GF-D8 (cell line): ENCODE results near the gene SCGB1D4.
A peak's percentile ranks its signal among the peaks of the same experiment; 100 is the strongest.
"Not testable (repeated sequence)": the region's sequence is repeated elsewhere in the genome, so short reads cannot be mapped to it uniquely, and the experiment has no call there.

Source experiments
- DNase-seq: peaks from one replicate; lab custom pipeline; 2025; lab: John Stamatoyannopoulos, UW

Gene SCGB1D4

GRCh38 chr11:62298975-62299374 lies at the start of gene SCGB1D4:
Gene SCGB1D4, minus strand, starts transcription at chr11:62299075. Its CDS starts 65 bp downstream, at chr11:62299010.
- no peak for DNase-seq

DNA sequence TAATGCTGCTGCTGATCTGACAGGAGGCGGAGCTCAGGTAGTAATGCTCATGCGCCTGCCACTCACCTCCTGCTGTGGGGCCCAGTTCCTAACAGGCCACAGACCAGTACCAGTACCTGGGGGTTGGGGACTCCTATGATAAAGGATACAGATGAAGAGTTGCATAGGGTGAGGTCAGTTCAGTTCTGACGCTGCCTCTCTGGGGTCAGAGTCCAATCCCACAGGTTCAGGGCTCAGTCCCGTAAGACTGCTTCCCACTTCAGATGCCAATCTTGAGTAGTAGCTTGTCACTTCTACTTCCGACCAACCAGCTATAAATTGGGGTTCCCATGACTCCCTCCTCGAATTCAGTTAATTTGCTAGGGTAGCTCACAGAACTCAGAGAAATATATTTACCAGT lies 47.0 kb upstream of the SCGB1D4 start:
- DNase-seq = no peak

DNA sequence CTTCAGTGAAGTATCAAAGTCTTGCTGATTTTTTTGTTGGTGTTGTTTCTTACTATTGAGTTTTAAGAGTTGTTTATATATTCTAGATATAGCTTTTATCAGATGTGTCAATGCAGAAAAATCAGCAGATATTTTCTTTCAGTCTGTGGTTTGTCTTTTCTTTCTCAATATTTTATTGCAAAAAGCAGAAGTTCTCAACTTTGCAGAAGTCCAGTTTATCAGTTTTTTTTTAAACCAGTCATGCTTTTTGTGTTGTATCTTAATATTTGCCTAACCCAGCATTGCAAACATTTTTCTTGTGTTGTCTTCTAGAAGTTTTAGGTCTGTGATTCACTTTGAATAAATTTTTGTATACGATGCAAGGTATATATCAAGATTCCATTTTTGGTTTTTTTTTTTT lies 45.3 kb upstream of the SCGB1D4 start:
- peak; percentile 60 for DNase-seq

DNA sequence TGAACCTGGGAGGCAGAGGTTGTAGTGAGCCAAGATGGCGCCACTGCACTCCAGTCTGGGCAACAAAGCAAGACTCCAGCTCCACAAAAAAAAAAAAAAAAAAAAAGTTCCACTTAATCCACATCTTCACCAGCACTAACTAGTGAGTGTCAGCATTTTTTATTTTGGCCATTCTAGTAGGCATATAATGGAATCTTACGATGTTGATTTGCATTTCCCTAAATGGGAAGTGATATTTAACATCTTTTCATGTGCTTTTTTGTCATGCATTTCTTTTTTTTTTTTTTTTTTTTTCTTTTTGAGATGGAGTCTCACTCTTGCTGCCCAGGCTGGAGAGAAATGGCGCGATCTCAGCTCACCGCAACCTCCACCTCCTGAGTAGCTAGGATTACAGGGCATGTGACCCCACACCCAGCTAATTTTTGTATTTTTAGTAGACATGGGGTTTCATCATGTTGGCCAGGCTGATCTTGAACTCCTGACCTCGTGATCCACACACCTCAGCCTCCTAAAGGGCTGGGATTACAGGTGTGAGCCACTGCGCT lies 44.8 kb upstream of the SCGB1D4 start:
- not testable (repeated sequence) for DNase-seq

DNA sequence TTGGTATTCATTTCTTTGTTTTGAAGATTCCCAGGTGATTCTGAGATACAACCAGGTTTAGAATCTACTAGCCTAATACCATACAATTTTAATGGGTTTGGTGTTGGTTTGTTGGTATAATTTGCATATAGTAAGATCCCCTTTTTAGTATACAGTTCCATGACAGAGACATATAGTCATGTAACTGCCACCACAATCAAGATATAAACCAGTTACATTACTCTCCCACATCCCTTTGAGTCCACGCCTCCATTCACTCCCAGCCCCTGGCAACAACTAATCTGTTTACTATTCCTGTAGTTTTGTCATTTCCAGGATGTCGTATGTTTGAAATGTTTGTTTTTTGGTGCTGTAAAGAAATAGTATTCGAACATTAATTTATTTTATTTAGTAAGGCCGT lies 42.7 kb upstream of the SCGB1D4 start:
- no peak for DNase-seq

- no peak for DNase-seq
Observed at GRCh38 chr11:62340269-62340901, 41.5 kb upstream of the SCGB1D4 start.

DNA sequence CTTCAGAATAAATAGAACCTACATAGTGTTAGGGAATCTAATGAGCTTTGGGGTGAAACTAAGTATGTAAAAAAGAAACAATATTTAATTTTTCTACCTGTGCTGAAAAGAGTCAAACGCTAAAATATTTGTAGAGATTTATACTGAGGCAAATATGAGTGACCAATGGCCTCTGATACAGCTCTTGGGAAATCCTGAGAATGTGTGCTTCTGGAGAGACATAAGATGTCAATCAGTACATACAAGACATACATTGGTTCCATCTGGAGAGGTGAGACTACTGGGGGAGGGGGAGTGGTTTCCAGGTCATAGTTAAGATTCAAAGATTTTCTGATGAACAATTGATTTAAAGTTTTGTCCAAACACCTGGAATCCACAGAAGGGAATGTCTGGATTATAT lies 39.3 kb upstream of the SCGB1D4 start:
- no peak for DNase-seq

DNA sequence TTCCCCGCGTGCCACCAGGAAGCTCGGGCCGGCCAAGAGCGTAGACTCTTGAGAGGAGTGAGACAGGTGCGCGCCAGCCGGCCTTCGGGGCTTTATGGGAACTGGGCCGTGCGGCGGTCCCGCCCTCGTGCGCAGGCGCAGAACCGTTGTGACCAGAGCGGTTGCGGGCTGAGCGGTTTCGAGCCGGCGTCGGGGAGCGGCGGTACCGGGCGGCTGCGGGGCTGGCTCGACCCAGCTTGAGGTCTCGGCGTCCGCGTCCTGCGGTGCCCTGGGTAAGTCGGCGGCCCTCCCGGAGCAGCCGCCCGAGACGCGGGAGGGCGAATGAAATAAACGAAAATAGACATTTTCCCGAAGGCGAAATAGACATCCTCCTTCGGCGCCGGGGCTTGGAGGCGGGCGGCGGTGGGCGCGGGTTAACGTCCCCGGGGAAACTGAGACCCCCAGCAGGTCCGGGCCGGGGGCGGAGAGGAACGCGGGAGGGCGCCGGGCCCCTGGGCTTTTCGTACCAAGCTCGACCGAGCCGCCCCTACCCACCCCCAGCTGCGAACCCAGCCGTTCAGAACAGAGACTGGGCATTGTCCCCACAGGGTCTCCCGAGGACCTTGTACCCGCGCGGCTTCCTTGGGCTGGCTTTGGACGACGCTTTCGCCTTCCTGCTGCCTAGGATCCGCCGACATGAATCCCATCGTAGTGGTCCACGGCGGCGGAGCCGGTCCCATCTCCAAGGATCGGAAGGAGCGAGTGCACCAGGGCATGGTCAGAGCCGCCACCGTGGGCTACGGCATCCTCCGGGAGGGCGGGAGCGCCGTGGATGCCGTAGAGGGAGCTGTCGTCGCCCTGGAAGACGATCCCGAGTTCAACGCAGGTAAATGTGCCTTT lies 38.7 kb upstream of the SCGB1D4 start, which contains the start of gene ASRGL1:
Gene ASRGL1, plus strand, starts transcription at position 146 of the 879 bp plus-strand sequence. Its CDS starts 530 bp downstream, at position 676.
- no peak for DNase-seq

DNA sequence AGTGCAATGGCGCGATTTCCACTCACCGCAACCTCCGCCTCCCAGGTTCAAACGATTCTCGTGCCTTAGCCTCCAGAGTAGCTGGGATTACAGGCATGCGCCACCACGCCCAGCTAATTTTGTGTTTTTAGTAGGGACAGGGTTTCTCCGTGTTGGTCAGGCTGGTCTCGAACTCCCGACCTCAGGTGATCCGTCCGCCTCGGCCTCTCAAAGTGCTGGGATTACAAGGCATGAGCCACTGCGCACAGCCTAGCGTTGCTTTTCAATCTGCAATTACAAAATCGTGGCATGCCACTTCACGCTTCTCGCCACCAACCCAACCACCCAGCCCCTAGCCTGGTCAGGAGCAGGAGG lies 38.1 kb upstream of the SCGB1D4 start:
- not testable (repeated sequence) for DNase-seq

GRCh38 chr11:62333768-62334167 lies 34.9 kb upstream of the SCGB1D4 start:
- no peak for DNase-seq

- DNase-seq = not testable (repeated sequence)
Observed at GRCh38 chr11:62331264-62331663, 32.4 kb upstream of the SCGB1D4 start.

DNA sequence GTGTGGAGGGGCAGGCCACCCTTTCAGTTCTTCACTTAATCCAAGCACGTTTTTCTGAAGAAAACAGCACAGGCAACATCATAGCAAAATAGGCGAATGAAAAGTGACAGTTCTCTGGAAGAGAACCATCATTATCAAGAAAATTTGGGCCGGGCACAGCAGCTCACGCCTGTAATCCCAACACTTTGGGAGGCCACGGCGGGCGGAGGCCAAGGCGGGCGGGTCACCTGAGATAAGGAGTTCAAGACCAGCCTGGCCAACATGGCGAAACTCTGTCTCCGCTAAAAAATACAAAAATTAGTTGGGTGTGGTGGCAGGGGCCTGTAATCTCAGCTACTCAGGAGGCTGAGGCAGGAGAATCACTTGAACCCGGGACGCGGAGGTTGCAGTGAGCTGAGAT lies 28.7 kb upstream of the SCGB1D4 start:
- not testable (repeated sequence) for DNase-seq

- DNase-seq = not testable (repeated sequence)
Observed at GRCh38 chr11:62326719-62327118, 27.8 kb upstream of the SCGB1D4 start.

GRCh38 chr11:62325781-62326180 lies 26.9 kb upstream of the SCGB1D4 start:
- DNase-seq = not testable (repeated sequence)

GRCh38 chr11:62324731-62325556 lies 26.1 kb upstream of the SCGB1D4 start:
- peak; percentile 54 for DNase-seq

GRCh38 chr11:62322524-62322923 lies 23.6 kb upstream of the SCGB1D4 start:
- no peak for DNase-seq

DNA sequence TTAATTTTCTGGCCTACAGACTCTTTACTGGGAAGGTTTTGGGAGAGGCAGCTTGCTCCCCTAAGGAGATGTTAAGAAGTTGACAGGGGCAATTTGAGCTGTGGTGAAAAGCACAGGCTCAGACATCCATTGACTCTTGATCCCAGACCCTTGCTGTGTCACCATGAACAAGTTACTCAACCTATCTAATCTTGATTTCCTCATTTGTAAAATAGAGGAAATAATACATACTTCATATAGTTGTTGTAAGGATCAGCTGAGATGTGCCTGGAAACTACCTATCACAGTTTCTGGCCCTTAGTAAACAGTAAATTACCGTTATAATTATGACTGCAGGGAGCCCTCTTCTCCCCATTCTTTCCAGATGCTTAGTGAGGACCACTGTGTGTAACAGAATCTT lies 16.6 kb upstream of the SCGB1D4 start:
- no peak for DNase-seq

GRCh38 chr11:62309991-62310390 lies 11.1 kb upstream of the SCGB1D4 start:
- DNase-seq = no peak

- DNase-seq = no peak
Observed at GRCh38 chr11:62307950-62308349, 9.1 kb upstream of the SCGB1D4 start.

DNA sequence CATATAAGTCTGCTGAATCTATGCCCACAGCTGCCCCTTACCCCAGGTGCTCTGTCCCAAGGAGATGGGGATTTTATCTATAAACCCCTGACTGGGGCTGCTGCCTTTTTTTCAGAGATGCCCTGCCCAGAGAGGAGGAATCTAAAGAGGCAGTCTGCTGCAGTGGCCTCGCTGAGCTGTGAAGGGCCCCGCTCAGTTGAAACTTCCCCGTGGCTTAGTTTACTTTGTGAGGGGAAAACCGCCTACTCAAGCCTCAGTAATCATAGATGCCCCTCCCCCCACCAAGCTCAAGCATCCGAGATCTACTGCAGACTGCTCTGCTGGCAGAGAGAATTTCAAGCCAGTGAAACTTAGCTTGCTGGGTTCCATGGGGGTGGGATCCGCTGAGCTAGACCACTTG lies 7.4 kb upstream of the SCGB1D4 start:
- DNase-seq = no peak

DNA sequence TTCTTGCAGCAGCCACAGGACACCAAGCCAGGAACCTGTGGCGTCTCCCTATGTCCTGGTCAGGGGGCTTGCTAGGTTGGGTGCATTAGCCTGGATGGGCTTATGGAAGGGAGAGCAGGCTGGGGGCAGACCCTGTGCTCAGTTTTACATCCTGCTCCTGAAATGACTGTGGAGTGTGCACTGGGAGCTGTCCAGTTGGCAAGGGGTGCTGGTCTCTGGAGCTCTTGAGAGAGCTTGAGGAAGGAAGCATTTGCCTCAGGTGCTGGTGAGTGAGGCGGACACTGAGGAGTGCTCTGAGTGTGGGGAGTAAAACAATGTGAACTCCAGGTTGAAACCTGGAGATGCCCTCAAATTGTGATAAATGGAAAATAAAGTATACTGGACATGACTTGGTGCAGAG lies 3.4 kb downstream of the SCGB1D4 start:
- no peak for DNase-seq

DNA sequence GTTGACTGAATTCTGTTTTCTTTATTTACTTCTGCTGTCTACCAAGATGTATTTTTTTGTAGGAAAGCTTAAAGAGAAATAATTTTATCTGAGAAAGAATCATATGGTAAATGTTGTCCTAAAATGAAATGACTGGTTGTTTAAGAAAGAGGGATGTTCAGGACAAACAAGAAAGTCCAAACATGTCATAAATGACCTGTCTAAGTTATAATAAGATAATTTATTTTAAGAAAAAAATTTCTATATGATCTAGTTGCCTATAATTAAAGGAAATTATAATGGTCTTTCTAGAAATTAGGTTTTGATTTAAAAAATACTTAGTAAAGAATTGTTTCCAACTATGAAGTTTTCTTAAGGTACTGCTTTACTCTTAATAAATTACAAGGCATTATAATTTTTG lies 18.4 kb downstream of the SCGB1D4 start:
- DNase-seq = no peak
